HepG2 (cell line): ENCODE results near the gene LRRC8E. TPM values are rescaled to one million over a fixed set of nuclear protein-coding genes. Genes with fewer than 3 reads are reported as not detected.

Experiments used
- ATF7-NPFF ChIP-seq: sonication (generic); formaldehyde crosslinking; IDR thresholded peaks from 2 replicates; pipeline ENCODE4 v1.8.1; 2023; ENCODE audit warnings: mild to moderate bottlenecking, low read depth, missing genetic modification reagents, moderate library complexity
- CENPX ChIP-seq: sonication (generic); formaldehyde crosslinking; IDR thresholded peaks from 2 replicates; pipeline ENCODE4 v1.9.0; 2021; ENCODE audit warnings: mild to moderate bottlenecking, missing genetic modification reagents, moderate library complexity
- FOXO1 ChIP-seq: sonication (generic); formaldehyde crosslinking; IDR thresholded peaks from 2 replicates; pipeline ENCODE4 v1.4.0; 2020; ENCODE audit warnings: missing genetic modification reagents
- FOXP1 ChIP-seq, 2 experiments: fragments of 450-650 bp in 1 of 2; IDR thresholded peaks; 2 replicates each; pipeline ENCODE4 v1.6.1; 2017 to 2018; ENCODE audit warnings: antibody characterized with exemption in 1 of 2
- GATAD1 ChIP-seq: IDR thresholded peaks from 2 replicates; pipeline ENCODE4 v1.6.1; 2016; ENCODE audit warnings: missing genetic modification reagents, missing compliant biosample characterization
- IRF2 ChIP-seq: IDR thresholded peaks from 2 replicates; pipeline ENCODE4 v1.6.1; 2018; ENCODE audit warnings: missing genetic modification reagents, missing compliant biosample characterization
- ISL2 ChIP-seq: sonication (generic); formaldehyde crosslinking; IDR thresholded peaks from 2 replicates; pipeline ENCODE4 v1.5.0; 2020; ENCODE audit warnings: missing genetic modification reagents
- NFIB ChIP-seq: sonication (generic); formaldehyde crosslinking; IDR thresholded peaks from 2 replicates; pipeline ENCODE4 v1.9.0; 2021; ENCODE audit warnings: missing genetic modification reagents, mild to moderate bottlenecking, borderline replicate concordance
- PRMT3 ChIP-seq: sonication (generic); formaldehyde crosslinking; IDR thresholded peaks from 2 replicates; pipeline ENCODE4 v1.8.1; 2022; ENCODE audit warnings: low read depth, mild to moderate bottlenecking, moderate library complexity, missing genetic modification reagents, borderline replicate concordance
- RARA ChIP-seq: IDR thresholded peaks from 2 replicates; pipeline ENCODE4 v1.6.1; 2016; ENCODE audit warnings: missing genetic modification reagents, missing compliant biosample characterization
- RBFOX2 ChIP-seq: fragments of 200-400 bp; formaldehyde crosslinking; IDR thresholded peaks from 2 replicates; pipeline ENCODE4 v1.6.1; 2017; ENCODE audit warnings: low read depth, mild to moderate bottlenecking, low read length
- SPEN ChIP-seq: sonication (generic); formaldehyde crosslinking; IDR thresholded peaks from 2 replicates; pipeline ENCODE4 v1.5.1; 2020; ENCODE audit warnings: low read depth, mild to moderate bottlenecking, missing genetic modification reagents
- TAF1 ChIP-seq: sonication (generic); formaldehyde crosslinking; IDR thresholded peaks from 2 replicates; pipeline ENCODE4 v1.4.0; 2020; ENCODE audit warnings: missing genetic modification reagents
- TFAP4 ChIP-seq: sonication (generic); IDR thresholded peaks from 2 replicates; pipeline ENCODE4 v1.6.1; 2016; ENCODE audit warnings: low read depth, borderline replicate concordance
- ZBTB3 ChIP-seq: sonication (generic); formaldehyde crosslinking; IDR thresholded peaks from 2 replicates; pipeline ENCODE4 v1.4.0; 2020; ENCODE audit warnings: low read depth, mild to moderate bottlenecking, moderate library complexity, missing genetic modification reagents, borderline replicate concordance
- ZFP90 ChIP-seq: sonication (generic); formaldehyde crosslinking; IDR thresholded peaks from 2 replicates; pipeline ENCODE4 v1.8.0; 2022; ENCODE audit warnings: missing genetic modification reagents, mild to moderate bottlenecking, inconsistent platforms, borderline replicate concordance
- ZNF343 ChIP-seq: sonication (generic); formaldehyde crosslinking; IDR thresholded peaks from 2 replicates; pipeline ENCODE4 v1.4.0; 2020; ENCODE audit warnings: mild to moderate bottlenecking, missing genetic modification reagents
- ZNF431 ChIP-seq: sonication (generic); formaldehyde crosslinking; IDR thresholded peaks from 2 replicates; pipeline ENCODE4 v1.9.0; 2022; ENCODE audit warnings: missing genetic modification reagents, low read depth, mild to moderate bottlenecking, borderline replicate concordance
- ZNF607 ChIP-seq: sonication (generic); formaldehyde crosslinking; IDR thresholded peaks from 2 replicates; pipeline ENCODE4 v1.5.1; 2020; ENCODE audit warnings: missing genetic modification reagents, mild to moderate bottlenecking, borderline replicate concordance
- ZNF883 ChIP-seq: sonication (generic); formaldehyde crosslinking; IDR thresholded peaks from 2 replicates; pipeline ENCODE4 v1.5.1; 2020; ENCODE audit warnings: mild to moderate bottlenecking, missing genetic modification reagents; ENCODE audit errors: not compliant biosample characterization
- polyA plus RNA-seq, 8 experiments: library from polyadenylated mRNA; depleted of rRNA in 3 of 8; stranded (reverse) in 7 of 8; unstranded in 1 of 8; fragments of >200 nt; fragmentation: Illumina TruSeq in 4 of 8; extraction: Trizol in 4 of 8; gene quantifications; 2 replicates each; pipeline versions ENCODE4 v1.2.1 to v1.2.3, GENCODE V29; 2011 to 2016; ENCODE audit warnings: low read depth in 4 of 8, missing spikeins in 1 of 8, mixed read lengths in 1 of 8; ENCODE audit not compliant: insufficient read depth in 1 of 8
- total RNA-seq, 5 experiments: library from RNA; depleted of rRNA; stranded (reverse); fragments of >200 nt; fragmentation: Illumina TruSeq; extraction: Trizol; gene quantifications; 2 replicates each; pipeline ENCODE4 v1.2.3, GENCODE V29; 2016; ENCODE audit warnings: low read depth in 1 of 5
- TF ChIP-seq, protein P1 (sequence below): sonication (generic); formaldehyde crosslinking; IDR thresholded peaks from 2 replicates; pipeline ENCODE4 v1.5.1; 2020; ENCODE audit warnings: mild to moderate bottlenecking, moderate library complexity, missing genetic modification reagents
- TF ChIP-seq, protein P2 (sequence below): sonication (generic); formaldehyde crosslinking; IDR thresholded peaks from 2 replicates; pipeline ENCODE4 v1.5.1; 2020; ENCODE audit warnings: mild to moderate bottlenecking, missing genetic modification reagents

The LRRC8E gene
- total and polyA plus RNA-seq, 2 of the 13 experiments (the other 11 are each of a cell fraction or from before 2014, with no cell fraction given): 8.0 to 10.3 TPM

DNA sequence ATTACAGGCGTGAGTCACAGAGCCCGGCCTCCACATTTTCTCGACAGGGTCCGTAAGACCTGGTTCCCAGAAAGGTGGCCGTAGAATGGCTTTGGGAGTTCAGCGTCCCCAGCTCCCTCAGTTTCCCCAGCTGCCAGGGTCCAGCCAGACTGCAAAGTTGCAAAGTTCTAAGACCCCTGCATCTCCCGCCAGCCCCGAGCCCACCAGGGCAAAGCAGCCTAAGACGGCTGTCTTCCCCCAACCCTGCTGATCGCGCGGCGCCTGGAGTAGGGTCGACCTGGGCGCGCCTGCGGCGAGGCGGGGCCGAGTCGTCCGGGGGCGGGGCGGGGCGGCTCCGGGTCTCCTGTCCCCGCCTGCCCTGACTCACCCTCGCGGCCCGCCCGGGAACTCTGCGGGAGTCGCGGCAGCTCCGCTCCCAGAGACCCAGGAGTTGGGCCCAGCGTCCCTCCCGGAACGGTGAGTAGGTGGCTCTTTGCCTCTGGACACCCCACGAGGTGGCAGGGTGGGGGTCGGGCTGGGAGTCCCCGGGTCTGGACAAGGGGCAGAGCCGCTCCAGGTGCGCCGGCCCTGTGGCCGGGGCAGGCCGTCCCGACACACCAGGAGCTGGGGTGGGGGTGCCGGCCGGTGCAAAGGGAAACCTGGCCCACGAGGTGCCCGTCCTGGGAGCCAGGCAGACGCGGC is at the start of gene LRRC8E (continued):
- TF ChIP-seq ZFP90 (CRISPR knock-in tag): peak; percentile 52; the same call in 1 of the 2 replicates
- TF ChIP-seq NFIB (CRISPR knock-in tag): no peak
- TF ChIP-seq FOXO1 (CRISPR knock-in tag): 0 out of 2 replicates have a peak, but pooled peaks have one; percentile 30
- peak; percentile 21; the same call in 1 of the 2 replicates for TF ChIP-seq ZNF431 (CRISPR knock-in tag)
- TF ChIP-seq IRF2 (CRISPR knock-in tag): peak; percentile 52; the same call in 1 of the 2 replicates
- 0 out of 2 replicates have a peak, but pooled peaks have one; percentile 66 for TF ChIP-seq CENPX (CRISPR knock-in tag)
- peak; percentile 54 for TF ChIP-seq ZNF883 (CRISPR knock-in tag)
- TF ChIP-seq PRMT3: no peak
- TF ChIP-seq ZNF343 (CRISPR knock-in tag): no peak
- TF ChIP-seq SPEN: peak; percentile 75
- no peak for TF ChIP-seq ZBTB3 (CRISPR knock-in tag)
- peak; percentile 57 for TF ChIP-seq ATF7-NPFF
- TF ChIP-seq TAF1 (CRISPR knock-in tag): peak; percentile 60; the same call in 1 of the 2 replicates
- 0 out of 2 replicates have a peak, but pooled peaks have one; percentile 9 for TF ChIP-seq RARA (CRISPR knock-in tag)
- no peak for TF ChIP-seq FOXP1 (IDR thresholded peaks at IDR 0.05)
- no peak for TF ChIP-seq FOXP1 (CRISPR knock-in tag; IDR thresholded peaks at IDR 0.05)
- TF ChIP-seq, protein P1, sequence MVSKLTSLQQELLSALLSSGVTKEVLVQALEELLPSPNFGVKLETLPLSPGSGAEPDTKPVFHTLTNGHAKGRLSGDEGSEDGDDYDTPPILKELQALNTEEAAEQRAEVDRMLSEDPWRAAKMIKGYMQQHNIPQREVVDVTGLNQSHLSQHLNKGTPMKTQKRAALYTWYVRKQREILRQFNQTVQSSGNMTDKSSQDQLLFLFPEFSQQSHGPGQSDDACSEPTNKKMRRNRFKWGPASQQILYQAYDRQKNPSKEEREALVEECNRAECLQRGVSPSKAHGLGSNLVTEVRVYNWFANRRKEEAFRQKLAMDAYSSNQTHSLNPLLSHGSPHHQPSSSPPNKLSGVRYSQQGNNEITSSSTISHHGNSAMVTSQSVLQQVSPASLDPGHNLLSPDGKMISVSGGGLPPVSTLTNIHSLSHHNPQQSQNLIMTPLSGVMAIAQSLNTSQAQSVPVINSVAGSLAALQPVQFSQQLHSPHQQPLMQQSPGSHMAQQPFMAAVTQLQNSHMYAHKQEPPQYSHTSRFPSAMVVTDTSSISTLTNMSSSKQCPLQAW (CRISPR knock-in tag): 0 out of 2 replicates have a peak, but pooled peaks have one; percentile 26
- peak; percentile 20; the same call in 1 of the 2 replicates for TF ChIP-seq GATAD1 (CRISPR knock-in tag)
- 0 out of 2 replicates have a peak, but pooled peaks have one; percentile 23 for TF ChIP-seq ISL2 (CRISPR knock-in tag)
- TF ChIP-seq RBFOX2: peak; percentile 69
- no peak for TF ChIP-seq TFAP4
- TF ChIP-seq, protein P2, sequence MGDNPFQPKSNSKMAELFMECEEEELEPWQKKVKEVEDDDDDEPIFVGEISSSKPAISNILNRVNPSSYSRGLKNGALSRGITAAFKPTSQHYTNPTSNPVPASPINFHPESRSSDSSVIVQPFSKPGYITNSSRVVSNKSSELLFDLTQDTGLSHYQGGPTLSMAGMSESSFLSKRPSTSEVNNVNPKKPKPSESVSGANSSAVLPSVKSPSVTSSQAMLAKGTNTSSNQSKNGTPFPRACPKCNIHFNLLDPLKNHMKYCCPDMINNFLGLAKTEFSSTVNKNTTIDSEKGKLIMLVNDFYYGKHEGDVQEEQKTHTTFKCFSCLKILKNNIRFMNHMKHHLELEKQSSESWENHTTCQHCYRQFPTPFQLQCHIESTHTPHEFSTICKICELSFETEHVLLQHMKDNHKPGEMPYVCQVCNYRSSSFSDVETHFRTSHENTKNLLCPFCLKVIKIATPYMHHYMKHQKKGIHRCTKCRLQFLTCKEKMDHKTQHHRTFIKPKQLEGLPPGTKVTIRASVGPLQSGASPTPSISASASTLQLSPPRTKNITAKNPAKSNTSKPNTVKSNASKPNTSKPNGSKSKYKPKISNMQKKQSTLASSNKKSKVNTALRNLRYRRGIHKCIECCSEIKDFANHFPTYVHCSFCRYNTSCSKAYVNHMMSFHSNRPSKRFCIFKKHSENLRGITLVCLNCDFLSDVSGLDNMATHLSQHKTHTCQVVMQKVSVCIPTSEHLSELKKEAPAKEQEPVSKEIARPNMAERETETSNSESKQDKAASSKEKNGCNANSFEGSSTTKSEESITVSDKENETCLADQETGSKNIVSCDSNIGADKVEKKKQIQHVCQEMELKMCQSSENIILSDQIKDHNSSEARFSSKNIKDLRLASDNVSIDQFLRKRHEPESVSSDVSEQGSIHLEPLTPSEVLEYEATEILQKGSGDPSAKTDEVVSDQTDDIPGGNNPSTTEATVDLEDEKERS (CRISPR knock-in tag): 0 out of 2 replicates have a peak, but pooled peaks have one; percentile 18
- peak; percentile 55; the same call in 1 of the 2 replicates for TF ChIP-seq ZNF607 (CRISPR knock-in tag)
